PC-3 (cell line): ENCODE data around the gene SYNJ2.

Experiments
- CTCF ChIP-seq: fragments of 300-600 bp; sonication (generic); conservative IDR thresholded peaks from 2 replicates; pipeline ENCODE4 v1.5.1; 2017; ENCODE audit warnings: antibody characterized with exemption, low read depth, mild to moderate bottlenecking, low read length
- EZH2 ChIP-seq: fragments of 300-600 bp; sonication (generic); IDR thresholded peaks from one replicate; pipeline ENCODE4 v1.6.1; 2017; ENCODE audit warnings: antibody characterized with exemption, mild to moderate bottlenecking, low read length; ENCODE audit not compliant: unreplicated experiment
- EZH2phosphoT487 ChIP-seq: fragments of 300-600 bp; sonication (generic); IDR thresholded peaks from 2 replicates; pipeline ENCODE4 v1.6.1; 2018; ENCODE audit warnings: mild to moderate bottlenecking, antibody characterized with exemption, low read length, borderline replicate concordance

- TF ChIP-seq CTCF (no peak), EZH2 (no peak), EZH2phosphoT487 (no peak)
Measured at GRCh38 chr6:157976345-157977175, 5.1 kb upstream of the SYNJ2 start.
